Spinal cord (tissue), 10 donors: ENCODE measurements around the gene MSTN. TPM values are rescaled to one million over a fixed set of nuclear protein-coding genes. Genes with fewer than 3 reads are reported as not detected.

Experiments used
- DNase-seq, 6 donors: peaks; one replicate each; pipeline versions ENCODE4 v3.0.0 to v3.0.0-alpha.2; 2013 to 2015; ENCODE audit warnings: low spot score in 6 of 6, low read depth in 4 of 6
- H3K27ac ChIP-seq: one replicate; pipeline ENCODE4 v1.5.1; 2013; ENCODE audit warnings: low read depth, low read length, control low read depth
- H3K27me3 ChIP-seq: one replicate; pipeline ENCODE4 v1.6.1; 2013; ENCODE audit warnings: low read length; ENCODE audit not compliant: control insufficient read depth, insufficient read depth
- H3K36me3 ChIP-seq: one replicate; pipeline ENCODE4 v1.6.1; 2013; ENCODE audit warnings: low read length; ENCODE audit not compliant: control insufficient read depth, insufficient read depth
- H3K4me1 ChIP-seq: one replicate; pipeline ENCODE4 v1.6.1; 2013; ENCODE audit warnings: low read length; ENCODE audit not compliant: control insufficient read depth, insufficient read depth
- H3K4me3 ChIP-seq: one replicate; pipeline ENCODE4 v1.5.1; 2013; ENCODE audit warnings: low read depth, low read length, control low read depth
- H3K9me3 ChIP-seq: one replicate; pipeline ENCODE4 v1.6.1; 2013; ENCODE audit warnings: low read length; ENCODE audit not compliant: control insufficient read depth, insufficient read depth
- WGBS: methylation state at CpG from one replicate; pipeline ENCODE4 v1.1.5; 2013; ENCODE audit warnings: missing lambda C conversion rate; ENCODE audit not compliant: insufficient coverage; 5-methylcytosine and 5-hydroxymethylcytosine counted together
- polyA plus RNA-seq, 2 donors: library from polyadenylated mRNA; unstranded; fragments of 120-200 nt; gene quantifications; one replicate each; pipeline ENCODE4 v1.2.1, GENCODE V29; 2013; ENCODE audit not compliant: insufficient read length in 2 of 2
- total RNA-seq, 2 donors: library from RNA; depleted of rRNA in 1 of 2; stranded (reverse); fragments of 120-200 nt in 1 of 2; fragments of >200 nt in 1 of 2; gene quantifications; one replicate each; pipeline versions ENCODE4 v1.2.3 to v1.2.4, GENCODE V29; 2013 to 2014
- donor health status: healthy.

Gene MSTN
- total and polyA plus RNA-seq, 4 donors, result 1.2 to 2.1 (median 1.6) TPM

- WGBS, result 100% methylated on average over 1 of the region's 3 CpGs
- Histone ChIP-seq H3K4me1 (no peaks in the 10 kb centered on the region), H3K4me3 (no peak overlapping the region), H3K27ac (no peak overlapping the region), H3K27me3 (no peaks in the 10 kb centered on the region), H3K9me3 (no peaks in the 10 kb centered on the region), H3K36me3 (no peaks in the 10 kb centered on the region)
- DNase-seq, result peak in 5 of 6 donors; percentile 17 to 86 (median 51)
Measured at GRCh38 chr2:190069936-190070696, 7.6 kb upstream of the MSTN start.

- 17% methylated on average over 1 of the region's 1 CpG for WGBS
- Histone ChIP-seq H3K36me3 (no peaks in the 10 kb centered on the region), H3K27me3 (no peaks in the 10 kb centered on the region), H3K9me3 (no peaks in the 10 kb centered on the region), H3K4me1 (no peaks in the 10 kb centered on the region), H3K27ac (no peak overlapping the region), H3K4me3 (no peak overlapping the region)
- DNase-seq, result no peak
Measured at GRCh38 chr2:190068764-190069163, 6.2 kb upstream of the MSTN start.

- Histone ChIP-seq H3K9me3 (no peaks in the 10 kb centered on the region), H3K27ac (no peak overlapping the region), H3K27me3 (no peaks in the 10 kb centered on the region), H3K36me3 (no peaks in the 10 kb centered on the region), H3K4me1 (no peaks in the 10 kb centered on the region), H3K4me3 (no peak overlapping the region)
- no peak for DNase-seq
- no CpG with 5 or more reads among the region's 4 CpGs for WGBS
Measured at GRCh38 chr2:190065839-190066238, 3.3 kb upstream of the MSTN start.

- Histone ChIP-seq H3K36me3 (no peaks in the 10 kb centered on the region), H3K4me1 (no peaks in the 10 kb centered on the region), H3K27ac (no peak overlapping the region), H3K27me3 (no peaks in the 10 kb centered on the region), H3K9me3 (no peaks in the 10 kb centered on the region), H3K4me3 (no peak overlapping the region)
- WGBS, result no CpG with 5 or more reads among the region's 2 CpGs
- DNase-seq, result no peak
Measured at GRCh38 chr2:190063624-190064023, 1.1 kb upstream of the MSTN start.

GRCh38 chr2:190062053-190062452, 476 bp downstream of the MSTN start:
- no peak for DNase-seq
- Histone ChIP-seq H3K4me3 (no peak overlapping the region), H3K27ac (no peak overlapping the region), H3K4me1 (no peaks in the 10 kb centered on the region), H3K27me3 (no peaks in the 10 kb centered on the region), H3K9me3 (no peaks in the 10 kb centered on the region), H3K36me3 (no peaks in the 10 kb centered on the region)
- WGBS, result 65% methylated on average over 4 of the region's 6 CpGs

- no peaks in the 10 kb centered on the region for H3K36me3 ChIP-seq
- no peaks in the 10 kb centered on the region for H3K27me3 ChIP-seq
- H3K9me3 ChIP-seq, result no peaks in the 10 kb centered on the region
- DNase-seq, result no peak
- H3K4me3 ChIP-seq, result no peak overlapping the region
- H3K4me1 ChIP-seq, result no peaks in the 10 kb centered on the region
- H3K27ac ChIP-seq, result no peak overlapping the region
- 100% methylated on average over 1 of the region's 2 CpGs for WGBS
Measured at GRCh38 chr2:190060626-190061025, 1.9 kb downstream of the MSTN start.

- no peaks in the 10 kb centered on the region for H3K9me3 ChIP-seq
- H3K4me1 ChIP-seq, result no peaks in the 10 kb centered on the region
- H3K4me3 ChIP-seq, result no peak overlapping the region
- H3K36me3 ChIP-seq, result no peaks in the 10 kb centered on the region
- H3K27me3 ChIP-seq, result no peaks in the 10 kb centered on the region
- WGBS, result no CpG with 5 or more reads among the region's 4 CpGs
- no peak for DNase-seq
- no peak overlapping the region for H3K27ac ChIP-seq
Measured at GRCh38 chr2:190060019-190060418, 2.5 kb downstream of the MSTN start.

- no peaks in the 10 kb centered on the region for H3K9me3 ChIP-seq
- no peak overlapping the region for H3K27ac ChIP-seq
- 60% methylated on average over 1 of the region's 5 CpGs for WGBS
- DNase-seq, result no peak
- H3K27me3 ChIP-seq, result no peaks in the 10 kb centered on the region
- no peaks in the 10 kb centered on the region for H3K36me3 ChIP-seq
- H3K4me1 ChIP-seq, result no peaks in the 10 kb centered on the region
- H3K4me3 ChIP-seq, result no peak overlapping the region
Measured at GRCh38 chr2:190053426-190053825, 9.1 kb downstream of the MSTN start.

- H3K27me3 ChIP-seq, result no peaks in the 10 kb centered on the region
Measured at GRCh38 chr2:190052307-190052706, 10.2 kb downstream of the MSTN start.

GRCh38 chr2:190051223-190051622, 11.3 kb downstream of the MSTN start:
- H3K9me3 ChIP-seq, result no peaks in the 10 kb centered on the region
- H3K36me3 ChIP-seq, result no peaks in the 10 kb centered on the region
- no peak for DNase-seq
- H3K4me3 ChIP-seq, result no peak overlapping the region
- no peak overlapping the region for H3K27ac ChIP-seq
- no peaks in the 10 kb centered on the region for H3K4me1 ChIP-seq
- no peaks in the 10 kb centered on the region for H3K27me3 ChIP-seq

More at GRCh38 chr2:190052307-190052706, 10.2 kb downstream of the MSTN start:
- H3K27ac ChIP-seq, result no peak overlapping the region
- no peaks in the 10 kb centered on the region for H3K9me3 ChIP-seq
- no peak for DNase-seq
- WGBS, result 92% methylated on average over 2 of the region's 5 CpGs
- no peaks in the 10 kb centered on the region for H3K4me1 ChIP-seq
- no peak overlapping the region for H3K4me3 ChIP-seq
- no peaks in the 10 kb centered on the region for H3K36me3 ChIP-seq
